Keratinocyte (primary cell): ENCODE data around the gene GARRE1. TPM values are rescaled to one million over a fixed set of nuclear protein-coding genes. Genes with fewer than 3 reads are reported as not detected.

Experiments
- DNase-seq: peaks from one replicate; pipeline ENCODE4 v3.0.0-alpha.2; 2011; ENCODE audit warnings: low read depth, missing footprints, low spot score
- FAIRE-seq: peaks from 2 replicates; lab custom pipeline; 2011; peaks lifted over from hg19 to GRCh38; lab: Jason Lieb, UNC
- H2AFZ ChIP-seq: 2 replicates; pipeline ENCODE4 v1.6.0; 2012; ENCODE audit warnings: low read length, control low read depth, inconsistent platforms; ENCODE audit not compliant: control insufficient read depth
- H3K27ac ChIP-seq: 2 replicates; pipeline ENCODE4 v1.5.1; 2011; ENCODE audit warnings: low read length; ENCODE audit not compliant: control insufficient read depth, insufficient read depth
- H3K27me3 ChIP-seq: 3 replicates; pipeline ENCODE4 v1.6.0; 2011; ENCODE audit warnings: low read length; ENCODE audit not compliant: control insufficient read depth, insufficient read depth; ENCODE audit errors: extremely low read depth
- H3K36me3 ChIP-seq, 2 experiments: 2 replicates in 1 of 2; 3 replicates in 1 of 2; pipeline ENCODE4 v1.5.1; 2011; ENCODE audit warnings: low read length in 2 of 2, mild to moderate bottlenecking in 1 of 2; ENCODE audit not compliant: control insufficient read depth in 2 of 2, insufficient read depth in 2 of 2; ENCODE audit errors: extremely low read depth in 1 of 2
- H3K4me1 ChIP-seq: 3 replicates; pipeline ENCODE4 v1.5.1; 2011; ENCODE audit warnings: low read length; ENCODE audit not compliant: control insufficient read depth, insufficient read depth; ENCODE audit errors: extremely low read depth
- H3K4me2 ChIP-seq: 3 replicates; pipeline ENCODE4 v1.6.0; 2011; ENCODE audit warnings: low read depth, low read length; ENCODE audit not compliant: control insufficient read depth, insufficient read depth; ENCODE audit errors: extremely low read depth
- H3K4me3 ChIP-seq, 3 experiments: fragments of 200-600 bp in 1 of 3; sonication (generic) in 1 of 3; 2 replicates in 2 of 3; 3 replicates in 1 of 3; pipeline ENCODE4 v1.5.1; 2011 to 2016; ENCODE audit warnings: low read length in 3 of 3, mild to moderate bottlenecking in 3 of 3, control low read depth in 2 of 3, inconsistent platforms in 1 of 3, low read depth in 1 of 3, mixed read lengths in 1 of 3, mixed run types in 1 of 3, moderate library complexity in 1 of 3; ENCODE audit not compliant: control insufficient read depth in 2 of 3, insufficient read depth in 2 of 3; ENCODE audit errors: extremely low read depth in 1 of 3
- H3K79me2 ChIP-seq: 2 replicates; pipeline ENCODE4 v1.6.0; 2012; ENCODE audit warnings: low read length; ENCODE audit not compliant: control insufficient read depth, insufficient read depth
- H3K9ac ChIP-seq: 3 replicates; pipeline ENCODE4 v1.6.0; 2011; ENCODE audit warnings: low read length; ENCODE audit not compliant: control insufficient read depth, insufficient read depth; ENCODE audit errors: extremely low read depth
- H3K9me1 ChIP-seq: 3 replicates; pipeline ENCODE4 v1.6.0; 2011; ENCODE audit warnings: low read length; ENCODE audit not compliant: control insufficient read depth, insufficient read depth; ENCODE audit errors: extremely low read depth
- H3K9me3 ChIP-seq: 2 replicates; pipeline ENCODE4 v1.5.1; 2012; ENCODE audit warnings: low read depth, low read length; ENCODE audit not compliant: control insufficient read depth
- H4K20me1 ChIP-seq: 3 replicates; pipeline ENCODE4 v1.6.0; 2011; ENCODE audit warnings: low read length; ENCODE audit not compliant: control insufficient read depth, insufficient read depth; ENCODE audit errors: extremely low read depth
- CTCF ChIP-seq, 3 experiments: IDR thresholded peaks in 1 of 3; conservative IDR thresholded peaks in 1 of 3; optimal IDR thresholded peaks in 1 of 3; 2 replicates in 2 of 3; 3 replicates in 1 of 3; pipeline versions ENCODE3 to v1.5.1; 2011; ENCODE audit warnings: low read length in 3 of 3, mild to moderate bottlenecking in 3 of 3, moderate library complexity in 2 of 3, control low read depth in 1 of 3, inconsistent platforms in 1 of 3; ENCODE audit not compliant: insufficient read depth in 2 of 3; ENCODE audit errors: extremely low read depth in 1 of 3
- EZH2 ChIP-seq: IDR thresholded peaks from one replicate; pipeline ENCODE4 v1.6.1; 2012; ENCODE audit warnings: inconsistent platforms, mild to moderate bottlenecking, low read length, moderate library complexity
- dilution Hi-C: fragments of 300-500 bp; cut with MboI; formaldehyde crosslinking; loops from one replicate; pipeline ENCODE4 v1.7.0; 2020; ENCODE audit warnings: low sequenced_read_pairs; ENCODE audit not compliant: extremely low pct_ligation_motif_present
- polyA plus RNA-seq, 5 experiments: library from polyadenylated mRNA; depleted of rRNA in 3 of 5; stranded (reverse) in 3 of 5; stranded (forward) in 1 of 5; unstranded in 1 of 5; fragments of >200 nt; gene quantifications; 1 replicate in 1 of 5; 2 replicates in 3 of 5; 3 replicates in 1 of 5; pipeline versions ENCODE4 v1.2.1 to v1.2.3, GENCODE V29; 2011 to 2012; ENCODE audit warnings: missing spikeins in 2 of 5, low read depth in 1 of 5, low replicate concordance in 1 of 5

GARRE1 gene
- polyA plus RNA-seq, 1 donor (not counting 4 experiments of a cell fraction or from before 2014, with no cell fraction given) = 5.7 TPM

- Histone ChIP-seq H3K36me3 (no peaks in the 10 kb centered on the region), H3K79me2 (peaks cover 23% of the 10 kb centered on the region), H3K9me3 (no peaks in the 10 kb centered on the region), H3K4me3 (no peak overlapping the region), H3K27me3 (no peaks in the 10 kb centered on the region), H2AFZ (no peak overlapping the region), H3K4me1 (peaks cover 6% of the 10 kb centered on the region), H3K27ac (no peak overlapping the region), H4K20me1 (no peaks in the 10 kb centered on the region), H3K4me2 (no peak overlapping the region), H3K9me1 (no peaks in the 10 kb centered on the region), H3K9ac (no peak overlapping the region)
- DNase-seq (no peak), FAIRE-seq (no peak)
- TF ChIP-seq CTCF (optimal IDR thresholded peaks at IDR 0.05 in 1 of 3, IDR thresholded peaks at IDR 0.05 in 1 of 3, conservative IDR thresholded peaks at IDR 0.05 in 1 of 3; ENCODE audit: extremely low read depth in 1 of 3, insufficient read depth in 2 of 3, low read length in 3 of 3) (no peak), EZH2 (no peak)
- dilution Hi-C loops = no loop called here
Observed at GRCh38 chr19:34256835-34257558, 2.6 kb downstream of the GARRE1 start.

DNA sequence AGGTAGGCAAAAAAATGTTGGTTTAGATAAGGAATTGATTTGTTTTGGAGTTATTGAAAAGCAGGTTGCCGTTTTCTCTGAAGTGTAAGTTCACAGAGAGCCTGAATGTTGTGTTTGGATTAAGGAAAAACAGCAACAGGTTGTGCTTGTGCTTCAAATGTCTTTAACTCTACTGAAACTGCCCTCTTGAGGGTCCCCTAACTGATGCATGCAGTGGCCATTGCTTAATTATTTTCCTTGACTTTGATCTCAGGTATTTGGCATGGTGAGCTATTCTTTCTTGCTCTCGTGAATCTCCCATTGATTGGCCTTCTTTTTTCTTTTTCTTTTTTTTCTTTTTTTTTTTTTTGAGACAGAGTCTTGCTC, 3.2 kb downstream of the GARRE1 start:
- Histone ChIP-seq H3K79me2 (peaks cover 23% of the 10 kb centered on the region), H3K9me3 (no peaks in the 10 kb centered on the region), H3K36me3 (no peaks in the 10 kb centered on the region), H4K20me1 (no peaks in the 10 kb centered on the region), H3K9me1 (no peaks in the 10 kb centered on the region), H3K27ac (no peak overlapping the region), H3K27me3 (no peaks in the 10 kb centered on the region), H3K9ac (no peak overlapping the region), H3K4me3 (no peak overlapping the region), H3K4me1 (peaks cover 6% of the 10 kb centered on the region), H3K4me2 (no peak overlapping the region), H2AFZ (no peak overlapping the region)
- no peak for DNase-seq
- no peak for TF ChIP-seq EZH2
- dilution Hi-C loops = no loop called here
- no peak for FAIRE-seq
